Osteoblast (primary cell): ENCODE measurements around the gene IL19. TPM values are rescaled to one million over a fixed set of nuclear protein-coding genes. Genes with fewer than 3 reads are reported as not detected.

Source experiments
- DNase-seq: peaks from one replicate; pipeline ENCODE4 v3.0.0; 2011; ENCODE audit warnings: low spot score, mixed read lengths; ENCODE audit not compliant: insufficient read length; ENCODE audit errors: missing footprints
- H2AFZ ChIP-seq: 2 replicates; pipeline ENCODE4 v1.6.0; 2011; ENCODE audit warnings: mild to moderate bottlenecking, low read length
- H3K27ac ChIP-seq: 2 replicates; pipeline ENCODE4 v1.5.1; 2011; ENCODE audit warnings: mild to moderate bottlenecking, low read depth, low read length, moderate library complexity
- H3K27me3 ChIP-seq: 2 replicates; pipeline ENCODE4 v1.6.0; 2012; ENCODE audit warnings: mild to moderate bottlenecking, control low read depth, inconsistent platforms, low read length, moderate library complexity; ENCODE audit not compliant: insufficient read depth
- H3K36me3 ChIP-seq: 2 replicates; pipeline ENCODE4 v1.5.1; 2011; ENCODE audit warnings: mild to moderate bottlenecking, low read length, control low read depth, moderate library complexity; ENCODE audit not compliant: insufficient read depth
- H3K4me1 ChIP-seq: 2 replicates; pipeline ENCODE4 v1.5.1; 2011; ENCODE audit warnings: mild to moderate bottlenecking, low read length, control low read depth, moderate library complexity; ENCODE audit not compliant: insufficient read depth
- H3K4me2 ChIP-seq: 2 replicates; pipeline ENCODE4 v1.6.0; 2011; ENCODE audit warnings: mild to moderate bottlenecking, low read length; ENCODE audit not compliant: insufficient read depth
- H3K4me3 ChIP-seq: fragments of 200-600 bp; sonication (generic); 3 replicates; pipeline ENCODE4 v1.5.1; 2012; ENCODE audit warnings: mild to moderate bottlenecking, low read length, inconsistent platforms; ENCODE audit not compliant: insufficient read depth
- H3K79me2 ChIP-seq: 2 replicates; pipeline ENCODE4 v1.6.0; 2012; ENCODE audit warnings: mild to moderate bottlenecking, low read length, control low read depth, inconsistent platforms; ENCODE audit not compliant: insufficient read depth
- H3K9me3 ChIP-seq: 2 replicates; pipeline ENCODE4 v1.5.1; 2011; ENCODE audit warnings: low read depth, low read length, control low read depth
- H4K20me1 ChIP-seq: 2 replicates; pipeline ENCODE4 v1.6.0; 2012; ENCODE audit warnings: mild to moderate bottlenecking, low read length, control low read depth; ENCODE audit not compliant: insufficient read depth
- CTCF ChIP-seq: IDR thresholded peaks from 2 replicates; pipeline ENCODE4 v1.5.1; 2011; ENCODE audit warnings: mild to moderate bottlenecking, low read depth, low read length, moderate library complexity; ENCODE audit errors: extremely low read depth
- total RNA-seq: library from RNA; depleted of rRNA; stranded (reverse); fragments of >200 nt; gene quantifications from 2 replicates; pipeline ENCODE4 v1.2.3, GENCODE V29; 2012

IL19 gene
- total RNA-seq, 1 donor: not detected

DNA sequence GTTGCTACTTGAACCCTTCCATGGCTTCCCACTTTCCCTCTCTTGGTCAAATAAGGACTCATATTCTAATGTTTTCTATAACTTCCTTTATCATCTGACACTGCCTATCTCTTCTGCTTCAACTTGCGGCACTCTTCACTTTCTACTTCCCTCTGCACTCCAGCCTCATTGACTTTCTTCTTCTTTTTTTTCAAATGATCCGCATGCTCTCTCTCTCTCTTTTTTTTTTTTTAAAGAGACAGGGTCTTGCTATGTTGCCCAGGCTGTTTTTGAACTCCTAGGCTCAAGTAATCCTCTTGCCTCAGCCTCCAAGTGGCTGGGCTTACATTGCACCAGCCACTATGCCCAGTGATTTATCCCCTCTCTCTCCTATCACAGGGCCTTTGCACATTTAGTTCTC lies 9.1 kb downstream of the IL19 start:
- Histone ChIP-seq H3K4me2 (no peak overlapping the region), H3K4me1 (no peaks in the 10 kb centered on the region)
- TF ChIP-seq CTCF: no peak

DNA sequence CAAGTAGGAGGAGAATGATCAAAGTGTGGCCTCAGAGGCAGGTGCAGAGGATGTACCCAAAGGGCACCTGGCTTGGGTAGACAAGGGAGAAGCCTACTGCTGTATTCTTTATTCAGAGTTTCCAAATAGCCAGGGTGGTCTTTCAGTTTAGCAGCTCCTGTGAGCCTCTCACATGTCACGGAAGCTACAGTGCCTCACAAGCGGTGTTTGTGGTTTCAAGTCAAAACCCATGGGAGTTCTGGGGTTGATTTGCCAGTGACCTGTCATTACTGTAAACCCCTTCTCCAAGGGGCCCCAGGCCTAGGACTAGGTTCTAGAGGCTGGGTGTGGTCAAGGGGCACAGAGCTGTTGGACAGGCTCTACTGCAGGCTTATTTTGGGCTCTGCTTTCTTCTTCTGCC lies 11.9 kb downstream of the IL19 start:
- Histone ChIP-seq H4K20me1 (no peaks in the 10 kb centered on the region), H3K4me1 (no peaks in the 10 kb centered on the region), H3K27ac (no peak overlapping the region), H3K9me3 (no peaks in the 10 kb centered on the region), H3K79me2 (no peaks in the 10 kb centered on the region), H3K4me3 (no peak overlapping the region), H3K4me2 (no peak overlapping the region), H3K36me3 (no peaks in the 10 kb centered on the region), H3K27me3 (peaks cover 2% of the 10 kb centered on the region), H2AFZ (no peak overlapping the region)
- no peak for TF ChIP-seq CTCF
- DNase-seq: peak; percentile 2

More for the DNA sequence above, 9.1 kb downstream of the IL19 start:
- Histone ChIP-seq H3K36me3 (no peaks in the 10 kb centered on the region), H3K79me2 (no peaks in the 10 kb centered on the region), H3K9me3 (no peaks in the 10 kb centered on the region), H3K27ac (no peak overlapping the region), H2AFZ (no peak overlapping the region), H4K20me1 (no peaks in the 10 kb centered on the region), H3K4me3 (no peak overlapping the region), H3K27me3 (peaks cover 10% of the 10 kb centered on the region)
- no peak for DNase-seq

DNA sequence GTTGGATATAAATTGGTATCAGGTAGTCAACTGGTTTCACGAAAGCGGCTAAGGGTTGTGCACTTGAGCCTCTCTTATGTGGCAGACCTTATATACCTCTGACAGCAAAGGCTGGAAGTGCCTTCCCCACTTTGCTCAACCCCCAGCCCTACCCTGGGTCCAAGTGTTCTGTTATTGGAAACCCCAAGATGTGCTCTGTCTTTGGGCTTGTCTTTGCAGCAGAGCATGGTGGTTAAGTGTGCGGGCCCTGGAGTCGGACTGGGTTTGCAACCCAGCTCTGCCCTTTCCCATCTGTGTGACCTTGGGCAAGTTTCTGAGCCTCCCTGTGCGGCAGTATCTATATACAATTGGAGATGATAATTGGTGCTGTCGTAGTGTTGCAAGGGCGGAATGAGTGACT lies 12.9 kb downstream of the IL19 start:
- Histone ChIP-seq H3K27ac (no peak overlapping the region), H3K27me3 (peaks cover 2% of the 10 kb centered on the region), H3K4me1 (no peaks in the 10 kb centered on the region), H4K20me1 (no peaks in the 10 kb centered on the region), H3K4me2 (no peak overlapping the region), H3K4me3 (no peak overlapping the region), H3K36me3 (no peaks in the 10 kb centered on the region), H2AFZ (no peak overlapping the region), H3K9me3 (no peaks in the 10 kb centered on the region), H3K79me2 (no peaks in the 10 kb centered on the region)
- no peak for TF ChIP-seq CTCF
- no peak for DNase-seq

- no peaks in the 10 kb centered on the region for H4K20me1 ChIP-seq
- H3K79me2 ChIP-seq: no peaks in the 10 kb centered on the region
- no peak for TF ChIP-seq CTCF
- DNase-seq: no peak
- H3K4me2 ChIP-seq: no peak overlapping the region
- H2AFZ ChIP-seq: no peak overlapping the region
- no peak overlapping the region for H3K27ac ChIP-seq
- no peaks in the 10 kb centered on the region for H3K4me1 ChIP-seq
- no peaks in the 10 kb centered on the region for H3K36me3 ChIP-seq
- no peak overlapping the region for H3K4me3 ChIP-seq
- H3K27me3 ChIP-seq: peaks cover 2% of the 10 kb centered on the region
- H3K9me3 ChIP-seq: no peaks in the 10 kb centered on the region
Measured at GRCh38 chr1:206784471-206784903, 13.9 kb downstream of the IL19 start.
